WTC11 (cell line): ENCODE results near the gene COL4A1. TPM values are rescaled to one million over a fixed set of nuclear protein-coding genes. Genes with fewer than 3 reads are reported as not detected.

Experiments
- ATAC-seq: fragments of 200-7000 bp; cut with Tn5 transposase; 2 replicates; pipeline ENCODE4 v1.10.0; 2021; ENCODE audit warnings: mild to moderate bottlenecking, moderate library complexity
- CTCF ChIA-PET: fragments of 300-600 bp; sonication (Branson Sonifier 250); formaldehyde crosslinking; loops from one replicate; lab custom pipeline; 2021; ENCODE audit warnings: antibody characterized with exemption; lab: Charles Lee
- POLR2A ChIA-PET: fragments of 350-600 bp; sonication (Branson Sonifier 250); formaldehyde crosslinking; loops from one replicate; lab custom pipeline; 2021; ENCODE audit warnings: antibody characterized with exemption; lab: Charles Lee
- DNase-seq: peaks from one replicate; pipeline ENCODE4 v3.0.0; 2021; ENCODE audit warnings: low spot score
- H3K27ac Mint-ChIP-seq: 2 replicates; pipeline ENCODE4 v1.8.0; 2021; ENCODE audit warnings: mixed read lengths
- H3K27me3 Mint-ChIP-seq: 2 replicates; pipeline ENCODE4 v1.8.0; 2021; ENCODE audit warnings: low read depth, mild to moderate bottlenecking, moderate library complexity, mixed read lengths
- H3K36me3 Mint-ChIP-seq: 2 replicates; pipeline ENCODE4 v1.8.0; 2021; ENCODE audit warnings: mixed read lengths
- H3K4me1 Mint-ChIP-seq: 2 replicates; pipeline ENCODE4 v1.8.0; 2022; ENCODE audit warnings: mixed read lengths
- H3K4me3 Mint-ChIP-seq: 2 replicates; pipeline ENCODE4 v1.8.0; 2021; ENCODE audit warnings: mild to moderate bottlenecking, moderate library complexity, mixed read lengths
- H3K9me3 Mint-ChIP-seq: 2 replicates; pipeline ENCODE4 v1.8.0; 2021; ENCODE audit warnings: mixed read lengths
- AFF4 ChIP-seq: sonication (generic); formaldehyde crosslinking; IDR thresholded peaks from 2 replicates; pipeline ENCODE4 v1.8.1; 2023; ENCODE audit warnings: mild to moderate bottlenecking, missing genetic modification reagents, borderline replicate concordance
- AR ChIP-seq: fragments of 250-450 bp; sonication (Bioruptor Pico); IDR thresholded peaks from 2 replicates; pipeline ENCODE4 v1.9.0; 2021; ENCODE audit warnings: mild to moderate bottlenecking
- CREM ChIP-seq: sonication (generic); formaldehyde crosslinking; IDR thresholded peaks from 2 replicates; pipeline ENCODE4 v1.8.1; 2022; ENCODE audit warnings: mild to moderate bottlenecking, missing genetic modification reagents, moderate library complexity
- ESRRA ChIP-seq: sonication (generic); formaldehyde crosslinking; IDR thresholded peaks from 2 replicates; pipeline ENCODE4 v1.8.1; 2022; ENCODE audit warnings: mild to moderate bottlenecking, missing genetic modification reagents, borderline replicate concordance
- ETV6 ChIP-seq: sonication (generic); formaldehyde crosslinking; IDR thresholded peaks from 2 replicates; pipeline ENCODE4 v1.8.1; 2022; ENCODE audit warnings: mild to moderate bottlenecking, missing genetic modification reagents
- GRHL2 ChIP-seq: fragments of 250-450 bp; sonication (Bioruptor Pico); IDR thresholded peaks from 2 replicates; pipeline ENCODE4 v1.8.0; 2022; ENCODE audit warnings: mild to moderate bottlenecking, moderate library complexity; ENCODE audit not compliant: insufficient replicate concordance, severe bottlenecking
- MYBL2 ChIP-seq: sonication (generic); formaldehyde crosslinking; IDR thresholded peaks from 2 replicates; pipeline ENCODE4 v1.8.1; 2023; ENCODE audit warnings: mild to moderate bottlenecking, moderate library complexity, missing genetic modification reagents
- NR1H2 ChIP-seq: sonication (generic); formaldehyde crosslinking; IDR thresholded peaks from 2 replicates; pipeline ENCODE4 v1.9.0; 2021; ENCODE audit warnings: mild to moderate bottlenecking, moderate library complexity, missing genetic modification reagents
- OVOL2 ChIP-seq: fragments of 250-450 bp; sonication (Bioruptor Pico); IDR thresholded peaks from 2 replicates; pipeline ENCODE4 v1.9.0; 2021; ENCODE audit warnings: mild to moderate bottlenecking, borderline replicate concordance
- TCF7 ChIP-seq: sonication (generic); formaldehyde crosslinking; IDR thresholded peaks from 2 replicates; pipeline ENCODE4 v1.8.0; 2022; ENCODE audit warnings: mild to moderate bottlenecking, low read depth, missing genetic modification reagents, moderate library complexity
- ZNF138 ChIP-seq: sonication (generic); formaldehyde crosslinking; conservative IDR thresholded peaks from 2 replicates; pipeline ENCODE4 v1.8.1; 2022; ENCODE audit warnings: mild to moderate bottlenecking, moderate library complexity, missing genetic modification reagents
- ZNF232 ChIP-seq: sonication (generic); formaldehyde crosslinking; IDR thresholded peaks from 2 replicates; pipeline ENCODE4 v1.8.0; 2022; ENCODE audit warnings: mild to moderate bottlenecking, missing genetic modification reagents
- ZNF671 ChIP-seq: fragments of 250-450 bp; sonication (Bioruptor Pico); IDR thresholded peaks from 2 replicates; pipeline ENCODE4 v1.8.0; 2021; ENCODE audit warnings: mild to moderate bottlenecking
- total RNA-seq: library from RNA; stranded (reverse); gene quantifications from 3 replicates; pipeline ENCODE4 v1.2.3, GENCODE V29; 2021
- TF ChIP-seq, protein P1 (sequence below): sonication (generic); formaldehyde crosslinking; IDR thresholded peaks from 2 replicates; pipeline ENCODE4 v1.8.0; 2022; ENCODE audit warnings: missing genetic modification reagents
- TF ChIP-seq, protein P2 (sequence below): sonication (generic); formaldehyde crosslinking; IDR thresholded peaks from 2 replicates; pipeline ENCODE4 v1.8.1; 2023; ENCODE audit warnings: mild to moderate bottlenecking, missing genetic modification reagents, moderate library complexity
- TF ChIP-seq, protein P3 (sequence below): fragments of 200-600 bp; IDR thresholded peaks from 2 replicates; pipeline ENCODE4 v1.8.0; 2022; ENCODE audit warnings: antibody characterized with exemption

COL4A1 gene
- total RNA-seq, 1 experiment from 2014 or later, result 89.6 TPM

DNA sequence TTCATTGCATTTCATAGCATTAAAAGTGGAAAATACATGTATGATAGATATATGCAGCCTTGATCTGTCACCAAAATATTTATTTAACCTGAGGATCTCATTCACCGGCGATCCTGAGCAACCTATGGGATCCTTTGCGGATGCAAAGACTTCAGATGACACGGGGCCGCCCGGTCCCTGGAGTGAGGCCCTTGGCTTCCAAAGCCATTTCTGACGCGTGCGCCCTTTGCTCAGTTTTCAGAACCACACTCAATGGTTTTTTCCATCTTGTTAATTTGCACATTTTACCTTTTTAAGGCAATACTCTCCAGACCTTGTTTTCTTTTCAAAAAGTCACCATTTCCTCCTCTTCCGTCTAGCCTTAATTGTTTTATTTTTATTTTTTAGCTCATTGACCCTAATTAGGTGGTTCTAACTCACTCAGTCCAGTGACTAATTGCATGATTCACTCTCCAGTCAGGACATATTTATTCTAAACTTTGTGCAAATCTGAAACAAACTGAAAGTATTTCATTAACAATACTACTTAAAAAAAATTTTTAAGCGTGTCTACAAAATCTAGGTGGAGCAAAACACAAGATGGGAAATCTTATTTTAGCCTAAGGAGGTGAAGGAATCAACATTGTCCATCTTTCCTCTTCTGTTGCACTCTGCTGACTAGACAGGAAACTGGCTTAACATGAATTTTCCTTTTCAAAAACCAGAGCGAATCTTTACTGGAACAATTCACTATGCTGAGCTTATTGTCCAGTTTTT lies 47.9 kb downstream of the COL4A1 start (continued):
- TF ChIP-seq, protein P1, sequence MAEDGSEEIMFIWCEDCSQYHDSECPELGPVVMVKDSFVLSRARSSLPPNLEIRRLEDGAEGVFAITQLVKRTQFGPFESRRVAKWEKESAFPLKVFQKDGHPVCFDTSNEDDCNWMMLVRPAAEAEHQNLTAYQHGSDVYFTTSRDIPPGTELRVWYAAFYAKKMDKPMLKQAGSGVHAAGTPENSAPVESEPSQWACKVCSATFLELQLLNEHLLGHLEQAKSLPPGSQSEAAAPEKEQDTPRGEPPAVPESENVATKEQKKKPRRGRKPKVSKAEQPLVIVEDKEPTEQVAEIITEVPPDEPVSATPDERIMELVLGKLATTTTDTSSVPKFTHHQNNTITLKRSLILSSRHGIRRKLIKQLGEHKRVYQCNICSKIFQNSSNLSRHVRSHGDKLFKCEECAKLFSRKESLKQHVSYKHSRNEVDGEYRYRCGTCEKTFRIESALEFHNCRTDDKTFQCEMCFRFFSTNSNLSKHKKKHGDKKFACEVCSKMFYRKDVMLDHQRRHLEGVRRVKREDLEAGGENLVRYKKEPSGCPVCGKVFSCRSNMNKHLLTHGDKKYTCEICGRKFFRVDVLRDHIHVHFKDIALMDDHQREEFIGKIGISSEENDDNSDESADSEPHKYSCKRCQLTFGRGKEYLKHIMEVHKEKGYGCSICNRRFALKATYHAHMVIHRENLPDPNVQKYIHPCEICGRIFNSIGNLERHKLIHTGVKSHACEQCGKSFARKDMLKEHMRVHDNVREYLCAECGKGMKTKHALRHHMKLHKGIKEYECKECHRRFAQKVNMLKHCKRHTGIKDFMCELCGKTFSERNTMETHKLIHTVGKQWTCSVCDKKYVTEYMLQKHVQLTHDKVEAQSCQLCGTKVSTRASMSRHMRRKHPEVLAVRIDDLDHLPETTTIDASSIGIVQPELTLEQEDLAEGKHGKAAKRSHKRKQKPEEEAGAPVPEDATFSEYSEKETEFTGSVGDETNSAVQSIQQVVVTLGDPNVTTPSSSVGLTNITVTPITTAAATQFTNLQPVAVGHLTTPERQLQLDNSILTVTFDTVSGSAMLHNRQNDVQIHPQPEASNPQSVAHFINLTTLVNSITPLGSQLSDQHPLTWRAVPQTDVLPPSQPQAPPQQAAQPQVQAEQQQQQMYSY (CRISPR knock-in tag), result no peak
- no peak for TF ChIP-seq ZNF138 (CRISPR knock-in tag)

DNA sequence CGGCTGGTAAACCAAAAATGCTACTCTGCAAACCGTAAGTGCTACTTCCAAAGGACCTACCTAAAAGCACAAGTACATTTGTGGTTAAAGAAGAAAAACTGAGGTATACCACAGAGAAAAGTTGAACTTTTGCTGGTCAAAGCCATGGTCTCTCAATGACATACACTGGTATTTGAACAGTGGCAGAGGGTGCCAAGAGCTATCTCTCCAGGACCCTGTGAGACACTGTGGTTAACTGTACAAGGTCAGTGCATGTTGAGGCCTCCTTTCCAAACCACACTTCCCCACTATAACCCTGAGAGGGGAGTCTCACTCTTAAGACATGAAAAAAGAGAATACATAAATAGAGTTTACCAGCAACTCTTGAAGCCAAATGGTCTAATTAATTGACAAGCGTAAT lies 49.5 kb downstream of the COL4A1 start:
- POLR2A ChIA-PET, result no interaction called here
- DNase-seq, result no peak
- Mint-ChIP-seq H3K9me3 (no peaks in the 10 kb centered on the region), H3K27me3 (no peaks in the 10 kb centered on the region), H3K4me3 (no peak overlapping the region), H3K4me1 (peaks cover 18% of the 10 kb centered on the region), H3K36me3 (no peaks in the 10 kb centered on the region), H3K27ac (no peak overlapping the region)
- ATAC-seq, result no peak
- CTCF ChIA-PET, result interaction anchor here (2.3 kb wide), 1 partner anchor 10 kb away, joined by 6 read pairs; no protein-coding TSS in a partner anchor
- TF ChIP-seq, protein P1 (CRISPR knock-in tag), result no peak
- TF ChIP-seq, protein P2, sequence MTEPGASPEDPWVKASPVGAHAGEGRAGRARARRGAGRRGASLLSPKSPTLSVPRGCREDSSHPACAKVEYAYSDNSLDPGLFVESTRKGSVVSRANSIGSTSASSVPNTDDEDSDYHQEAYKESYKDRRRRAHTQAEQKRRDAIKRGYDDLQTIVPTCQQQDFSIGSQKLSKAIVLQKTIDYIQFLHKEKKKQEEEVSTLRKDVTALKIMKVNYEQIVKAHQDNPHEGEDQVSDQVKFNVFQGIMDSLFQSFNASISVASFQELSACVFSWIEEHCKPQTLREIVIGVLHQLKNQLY (CRISPR knock-in tag), result no peak
- no peak for TF ChIP-seq AR (CRISPR knock-in tag)
- no peak for TF ChIP-seq ZNF671
- TF ChIP-seq ESRRA (CRISPR knock-in tag), result no peak
- TF ChIP-seq TCF7 (CRISPR knock-in tag), result no peak
- TF ChIP-seq ZNF232, result no peak
- TF ChIP-seq, protein P3, sequence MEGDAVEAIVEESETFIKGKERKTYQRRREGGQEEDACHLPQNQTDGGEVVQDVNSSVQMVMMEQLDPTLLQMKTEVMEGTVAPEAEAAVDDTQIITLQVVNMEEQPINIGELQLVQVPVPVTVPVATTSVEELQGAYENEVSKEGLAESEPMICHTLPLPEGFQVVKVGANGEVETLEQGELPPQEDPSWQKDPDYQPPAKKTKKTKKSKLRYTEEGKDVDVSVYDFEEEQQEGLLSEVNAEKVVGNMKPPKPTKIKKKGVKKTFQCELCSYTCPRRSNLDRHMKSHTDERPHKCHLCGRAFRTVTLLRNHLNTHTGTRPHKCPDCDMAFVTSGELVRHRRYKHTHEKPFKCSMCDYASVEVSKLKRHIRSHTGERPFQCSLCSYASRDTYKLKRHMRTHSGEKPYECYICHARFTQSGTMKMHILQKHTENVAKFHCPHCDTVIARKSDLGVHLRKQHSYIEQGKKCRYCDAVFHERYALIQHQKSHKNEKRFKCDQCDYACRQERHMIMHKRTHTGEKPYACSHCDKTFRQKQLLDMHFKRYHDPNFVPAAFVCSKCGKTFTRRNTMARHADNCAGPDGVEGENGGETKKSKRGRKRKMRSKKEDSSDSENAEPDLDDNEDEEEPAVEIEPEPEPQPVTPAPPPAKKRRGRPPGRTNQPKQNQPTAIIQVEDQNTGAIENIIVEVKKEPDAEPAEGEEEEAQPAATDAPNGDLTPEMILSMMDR, result no peak
- no peak for TF ChIP-seq ETV6 (CRISPR knock-in tag)
- TF ChIP-seq NR1H2 (CRISPR knock-in tag), result no peak
- TF ChIP-seq GRHL2, result no peak
- TF ChIP-seq MYBL2 (CRISPR knock-in tag), result no peak
- no peak for TF ChIP-seq CREM (CRISPR knock-in tag)
- no peak for TF ChIP-seq OVOL2 (CRISPR knock-in tag)
- no peak for TF ChIP-seq AFF4 (CRISPR knock-in tag)
